Measurements from ENCODE around the gene GRIA1.

The GRIA1 gene

GRCh38 chr5:153490118-153491037, at the start of gene GRIA1:
TSS of gene GRIA1 (plus strand) at chr5:153490670.
- no peak for DNase-seq (ENCODE audit: low read depth)

DNA sequence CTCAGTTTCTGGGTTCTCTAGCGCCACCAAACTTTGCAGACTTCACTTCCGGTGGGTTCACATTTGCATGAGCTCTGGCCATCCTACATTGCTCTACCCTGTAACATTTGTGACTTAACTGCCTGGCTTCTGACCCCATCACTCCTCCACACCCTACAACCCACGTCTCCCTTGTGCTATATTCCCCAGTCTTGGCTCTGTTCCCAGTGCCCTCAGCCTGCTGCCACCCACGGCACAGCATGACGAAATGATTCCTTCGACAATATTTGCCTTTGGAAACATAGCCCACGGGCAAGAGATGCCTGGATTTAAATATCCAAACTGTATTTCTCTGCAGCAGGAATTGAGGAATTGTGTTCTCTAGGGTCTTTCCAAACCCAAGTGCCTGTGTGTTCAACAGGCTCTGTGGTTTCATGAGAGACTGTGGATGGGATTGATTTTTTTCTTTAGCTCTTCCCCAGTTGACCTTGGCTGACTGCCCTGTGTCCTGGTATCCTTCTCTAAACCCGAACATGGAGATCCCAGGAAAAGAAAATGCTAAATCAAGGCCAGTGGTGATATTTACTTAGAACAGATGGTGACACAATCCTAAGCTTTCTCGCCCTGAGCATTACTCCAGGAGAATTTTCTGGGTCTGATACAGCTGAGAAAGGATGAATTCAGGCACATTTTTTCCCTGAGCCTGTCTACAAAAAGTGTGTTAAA, 44.4 kb upstream of the GRIA1 start:
- peak; percentile 4 for DNase-seq (ENCODE audit: low read depth)

- DNase-seq (ENCODE audit: low read depth) = no peak
Observed at GRCh38 chr5:153447534-153447933, 42.9 kb upstream of the GRIA1 start.

DNA sequence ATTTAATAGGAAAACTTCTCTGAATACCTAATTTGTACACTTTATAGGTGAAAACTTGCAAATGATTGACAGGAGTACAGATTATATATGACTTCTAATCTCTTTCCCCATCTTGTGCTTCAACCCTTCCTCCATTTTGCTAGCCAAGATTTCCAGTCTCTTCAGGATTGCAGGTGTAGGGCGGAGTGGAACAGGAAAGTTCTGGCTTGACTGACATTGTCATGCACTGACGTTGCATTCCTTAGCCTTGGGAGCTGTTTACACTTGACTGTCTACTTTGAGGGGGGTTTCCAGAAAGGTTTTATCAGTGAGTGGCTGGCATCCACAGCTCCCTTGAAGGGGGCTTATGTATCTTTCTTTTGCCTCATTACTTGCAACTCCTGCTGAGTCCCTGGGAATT, 34.1 kb upstream of the GRIA1 start:
- no peak for DNase-seq (ENCODE audit: low read depth)

DNA sequence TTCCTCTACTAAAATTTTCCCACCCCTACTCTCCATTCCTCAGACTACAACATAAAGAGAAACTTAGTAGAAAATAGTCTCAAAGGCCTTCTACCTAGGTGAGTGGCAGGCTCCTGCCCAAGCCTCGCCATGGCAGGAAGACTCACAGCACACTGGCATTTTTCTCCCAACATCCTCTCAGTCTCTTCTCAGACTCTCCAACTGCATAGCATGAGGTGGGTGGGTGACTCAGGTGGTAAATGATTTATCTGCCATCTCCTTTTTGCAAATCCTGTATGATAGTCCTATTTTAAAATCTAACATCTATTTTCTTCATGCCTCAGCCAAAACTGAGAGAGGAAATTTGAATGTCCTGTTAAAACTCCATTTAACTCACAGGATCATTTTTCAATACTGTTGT, 33.5 kb upstream of the GRIA1 start:
- no peak for DNase-seq (ENCODE audit: low read depth)

GRCh38 chr5:153458268-153458667, 32.2 kb upstream of the GRIA1 start:
- no peak for DNase-seq (ENCODE audit: low read depth)

DNA sequence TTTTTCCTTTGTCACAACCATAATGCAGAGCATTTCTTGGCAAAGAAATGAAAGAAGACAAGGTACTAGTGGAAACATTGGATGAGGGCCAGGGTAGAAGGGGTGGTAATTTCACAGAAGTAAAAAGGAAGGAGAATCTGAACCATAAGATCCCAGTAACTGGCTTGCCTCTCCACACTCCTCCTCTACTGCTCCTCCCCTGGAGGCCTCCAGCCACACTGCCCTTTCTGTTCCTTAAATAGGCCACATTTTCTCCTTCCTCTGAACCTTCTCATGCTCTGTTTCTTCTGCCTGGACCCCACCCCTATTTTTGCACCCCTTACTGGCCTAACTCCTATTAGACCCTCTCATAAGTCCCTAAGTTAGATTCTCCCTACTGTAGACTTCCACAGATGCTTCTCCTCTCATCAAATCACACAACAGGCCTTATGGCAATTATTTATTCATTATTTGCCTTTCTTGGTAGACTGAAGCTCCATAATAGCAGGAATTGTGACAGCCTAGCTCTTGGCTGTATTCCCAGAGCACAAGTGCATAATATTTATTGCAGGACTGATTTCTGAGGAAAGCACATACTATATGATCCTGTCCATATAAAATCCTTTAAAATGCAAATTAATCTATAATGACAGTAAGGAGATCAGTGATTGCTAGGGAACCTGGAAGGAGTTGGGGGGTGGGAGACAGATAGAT, 31.3 kb upstream of the GRIA1 start:
- no peak for DNase-seq (ENCODE audit: low read depth)

DNA sequence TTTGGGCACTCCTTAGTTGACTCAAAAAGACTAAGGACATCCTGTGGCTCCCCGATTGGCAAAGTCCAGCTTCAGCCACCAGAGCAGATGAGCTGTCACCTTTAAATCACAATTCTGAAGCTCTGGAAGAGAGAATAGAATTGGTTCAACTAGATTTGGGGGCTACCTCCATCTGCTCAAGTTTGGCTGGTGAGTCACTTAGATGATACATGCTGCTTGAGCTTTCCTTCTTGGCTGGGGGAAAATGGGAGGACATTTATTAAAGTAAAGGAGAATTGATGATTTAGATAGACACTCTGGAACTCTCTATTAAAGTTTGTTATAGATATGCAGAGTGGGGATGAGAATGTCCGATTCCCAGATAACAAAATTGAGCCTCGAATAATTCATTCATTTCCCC, 30.0 kb upstream of the GRIA1 start:
- no peak for DNase-seq (ENCODE audit: low read depth)

DNA sequence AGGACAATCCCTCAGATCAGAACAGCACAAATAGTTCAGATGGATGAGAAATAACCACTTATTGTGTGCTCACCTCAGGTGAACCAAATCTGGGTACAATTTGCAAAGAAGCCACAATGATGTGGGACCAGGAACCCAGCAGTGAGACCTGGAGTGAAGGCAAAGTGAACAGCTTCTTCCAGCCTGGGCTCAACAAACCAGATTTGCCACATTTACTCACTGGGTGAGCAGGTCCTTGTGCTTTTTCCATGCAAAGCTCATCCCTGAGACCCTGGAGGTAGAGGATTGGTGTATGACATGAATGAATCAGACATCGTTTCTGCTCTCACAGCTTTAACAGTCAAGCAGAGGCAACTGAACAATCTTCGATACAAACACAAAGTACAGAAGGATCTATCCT, 29.1 kb upstream of the GRIA1 start:
- DNase-seq (ENCODE audit: low read depth) = no peak

GRCh38 chr5:153463806-153464205, 26.7 kb upstream of the GRIA1 start:
- DNase-seq (ENCODE audit: low read depth) = peak; percentile 16

DNA sequence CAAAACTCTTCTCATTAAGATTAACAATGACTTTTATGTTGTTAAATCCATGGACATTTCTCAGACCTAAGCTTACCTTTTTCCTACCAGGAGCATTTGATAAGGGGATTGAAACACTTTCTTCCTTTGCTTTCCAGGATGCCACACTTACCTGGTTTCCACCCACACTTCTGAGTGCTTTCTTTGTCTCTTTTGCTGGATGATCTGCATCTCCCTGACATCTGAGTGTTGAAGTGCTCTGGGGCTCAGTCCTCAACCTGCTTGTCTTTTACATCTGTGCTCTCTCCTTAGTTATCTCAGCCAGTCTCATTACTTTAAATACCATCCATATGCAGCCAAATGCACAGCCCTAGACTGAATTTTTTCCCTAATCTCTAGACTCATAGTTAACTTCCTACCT, 22.9 kb upstream of the GRIA1 start:
- DNase-seq (ENCODE audit: low read depth) = no peak

DNA sequence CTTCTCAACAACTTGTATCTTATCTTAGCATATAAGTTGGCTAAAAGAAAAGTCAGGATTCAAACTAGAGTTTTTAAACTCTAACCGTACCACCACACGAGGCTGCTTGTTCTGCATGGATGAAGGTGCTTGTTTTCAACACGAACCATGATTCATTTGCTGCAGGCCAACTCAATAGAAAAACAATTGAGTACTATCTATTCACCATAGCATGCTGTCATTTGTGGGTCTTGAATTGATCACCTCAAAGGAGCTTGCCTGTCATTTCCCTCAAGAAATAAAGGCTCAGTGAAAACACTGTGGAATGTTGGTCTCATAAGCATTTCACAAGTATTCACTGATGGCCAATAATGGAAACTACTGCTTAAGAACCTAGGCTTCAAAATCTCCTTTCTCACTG, 21.0 kb upstream of the GRIA1 start:
- DNase-seq (ENCODE audit: low read depth) = no peak

GRCh38 chr5:153470736-153471135, 19.7 kb upstream of the GRIA1 start:
- DNase-seq (ENCODE audit: low read depth) = no peak

- DNase-seq (ENCODE audit: low read depth) = peak; percentile 65
Observed at GRCh38 chr5:153476767-153477166, 13.7 kb upstream of the GRIA1 start.

GRCh38 chr5:153480401-153480800, 10.1 kb upstream of the GRIA1 start:
- no peak for DNase-seq (ENCODE audit: low read depth)

DNA sequence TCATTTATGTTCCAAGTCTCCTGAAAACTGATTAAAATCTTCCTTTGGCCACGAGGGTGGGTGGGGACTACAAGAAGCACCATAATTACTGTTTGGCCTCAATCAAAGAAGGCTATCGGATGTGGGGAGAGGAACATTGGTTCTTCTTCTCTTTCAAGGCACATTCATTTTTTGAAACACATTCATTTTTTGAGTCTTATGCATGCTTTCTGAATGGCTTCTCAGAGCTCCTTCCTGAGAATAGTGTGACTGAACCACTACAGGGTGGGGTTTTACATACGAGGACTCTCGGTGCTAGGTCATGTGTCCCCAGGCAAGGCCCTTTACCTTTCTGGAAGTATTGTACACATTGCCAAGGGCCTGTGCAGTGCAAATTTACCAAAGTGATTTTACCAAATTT, 7.0 kb upstream of the GRIA1 start:
- no peak for DNase-seq (ENCODE audit: low read depth)

DNA sequence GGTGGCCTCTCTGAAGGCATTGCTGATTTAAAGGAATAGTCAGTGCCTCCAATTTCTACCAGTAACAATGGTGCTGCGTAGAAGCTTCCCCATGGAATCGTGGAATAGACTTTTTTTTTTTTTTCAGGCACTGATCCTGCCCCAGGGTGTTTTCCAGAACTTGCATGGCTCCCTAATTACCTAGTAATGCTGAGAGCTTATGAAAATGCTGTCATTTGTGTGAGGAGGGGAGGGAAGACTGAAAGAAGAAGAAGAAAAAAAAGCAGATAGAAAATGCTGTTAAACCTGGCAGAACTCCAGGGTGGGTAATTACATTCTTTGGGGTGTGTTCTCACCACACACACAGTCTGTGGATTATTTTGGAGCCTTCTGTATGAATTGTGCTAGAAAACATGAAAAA, 4.8 kb upstream of the GRIA1 start:
- DNase-seq (ENCODE audit: low read depth) = no peak

DNA sequence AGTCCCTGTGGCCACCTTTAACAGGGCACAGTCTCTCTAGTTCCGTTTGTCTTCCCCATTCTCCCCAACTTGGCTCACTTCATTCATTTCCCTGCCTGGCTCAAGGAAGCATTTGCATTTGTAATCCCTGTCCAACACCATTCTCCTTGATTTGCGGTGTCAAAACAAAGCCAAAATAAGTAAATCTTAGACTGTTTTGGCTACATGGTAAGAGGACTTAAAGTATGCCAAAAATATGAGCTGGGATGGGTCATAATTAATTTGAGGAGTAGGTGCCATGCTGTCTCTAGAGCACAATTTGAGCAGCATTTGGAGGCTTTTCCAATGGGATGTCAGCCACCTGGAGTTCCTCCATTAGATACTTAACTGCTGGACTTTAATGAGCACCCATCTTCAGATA, 3.7 kb upstream of the GRIA1 start:
- DNase-seq (ENCODE audit: low read depth) = no peak

DNA sequence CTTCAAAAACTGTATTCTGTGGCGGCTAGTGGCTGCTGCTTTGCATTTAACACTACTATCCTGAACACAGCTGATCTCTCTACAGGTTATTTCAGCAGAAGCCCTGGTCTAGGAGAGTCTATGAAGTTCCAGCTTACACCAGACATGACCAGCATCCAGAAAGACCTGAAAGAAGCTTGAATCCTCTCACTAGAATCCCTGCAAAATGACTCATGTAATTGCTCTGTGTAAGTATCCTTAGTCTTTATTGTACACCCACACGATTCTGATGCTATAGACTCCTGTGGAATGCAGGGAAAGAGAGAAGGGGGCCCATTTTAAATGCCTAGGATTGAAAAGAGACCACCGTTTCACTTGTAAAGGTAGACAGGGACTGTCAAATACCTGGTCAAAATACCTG, 859 bp upstream of the GRIA1 start:
- no peak for DNase-seq (ENCODE audit: low read depth)

DNA sequence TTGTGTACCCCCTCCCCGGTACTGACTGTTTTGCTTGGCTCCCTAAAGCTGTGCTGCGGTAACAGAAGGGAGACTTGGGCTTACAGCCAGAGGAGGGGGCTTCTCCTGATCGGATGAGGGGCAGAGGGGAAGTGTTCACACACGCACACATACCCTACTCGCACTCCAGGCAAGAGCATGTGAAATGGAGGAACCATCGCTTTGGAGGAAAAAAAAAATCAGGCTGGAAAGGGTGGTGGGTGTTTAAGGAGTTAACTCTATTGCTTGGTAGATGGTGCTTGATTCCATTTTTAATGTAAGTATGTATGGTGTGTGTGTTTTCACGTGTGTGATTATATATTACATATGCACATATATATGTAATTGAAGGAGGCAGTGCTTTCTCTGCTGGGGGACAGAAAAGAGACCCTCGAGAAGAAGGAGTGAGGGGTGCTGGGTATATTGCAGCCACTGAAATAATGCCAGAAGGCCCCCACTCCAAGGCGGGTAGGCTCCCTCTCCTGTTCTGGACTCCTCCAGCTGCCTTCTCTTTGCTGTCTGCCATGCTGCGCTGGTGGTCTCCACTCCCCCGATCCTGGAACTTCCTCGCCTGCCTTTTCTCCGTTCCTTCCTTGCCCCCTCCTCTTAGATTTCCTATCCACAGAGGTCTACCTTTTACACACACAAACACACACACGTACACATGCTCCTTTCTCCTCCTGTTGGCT, 721 bp downstream of the GRIA1 start:
- no peak for DNase-seq (ENCODE audit: low read depth)

GRCh38 chr5:153491856-153492255, 1.4 kb downstream of the GRIA1 start:
- no peak for DNase-seq (ENCODE audit: low read depth)

DNA sequence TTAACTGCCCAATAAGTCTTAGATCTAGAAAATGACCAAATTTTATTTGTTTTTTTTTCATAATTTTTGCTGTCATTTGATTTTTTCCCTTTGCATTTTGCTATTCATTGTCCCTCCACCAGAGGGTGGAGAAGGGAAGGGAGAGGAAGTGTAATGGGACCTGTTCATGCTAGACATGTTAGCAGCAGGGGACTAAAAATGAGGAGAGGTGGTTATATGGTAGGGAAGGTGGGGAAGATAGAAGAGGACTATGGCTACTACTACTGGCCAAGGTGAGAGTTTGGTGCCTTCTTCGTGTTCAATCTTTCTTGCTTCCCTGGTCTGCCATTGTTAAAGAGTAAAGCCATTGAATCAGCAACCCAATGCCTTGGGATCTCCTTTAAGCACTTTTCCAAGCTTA, 6.4 kb downstream of the GRIA1 start:
- DNase-seq (ENCODE audit: low read depth) = peak; percentile 38

Data from fibroblast of gingiva (primary cell).